Mammary epithelial cell (primary cell): ENCODE results near the gene MYBBP1A.

Source experiments
- CTCF ChIP-seq, 2 donors: IDR thresholded peaks in 1 of 2; conservative IDR thresholded peaks in 1 of 2; 2 replicates each; pipeline ENCODE4 v1.5.1; 2011 to 2012; ENCODE audit warnings: inconsistent platforms in 2 of 2, low read length in 2 of 2, mild to moderate bottlenecking in 2 of 2, control low read depth in 1 of 2, low read depth in 1 of 2; ENCODE audit not compliant: insufficient read depth in 1 of 2; ENCODE audit errors: extremely low read depth in 1 of 2
- EZH2 ChIP-seq: IDR thresholded peaks from 2 replicates; pipeline ENCODE4 v1.6.1; 2012; ENCODE audit warnings: low read length, inconsistent platforms, borderline replicate concordance

- TF ChIP-seq EZH2, result no peak
- TF ChIP-seq CTCF (conservative IDR thresholded peaks at IDR 0.05 in 1 of 2, IDR thresholded peaks at IDR 0.05 in 1 of 2; ENCODE audit: extremely low read depth in 1 of 2, insufficient read depth in 1 of 2, low read depth in 1 of 2, low read length in 2 of 2), result no peak
These were observed 5.2 kb downstream of the MYBBP1A start for GRCh38 chr17:4549781-4550533.
